GM23338 (cell line): Measurements from ENCODE around the gene GDF10. TPM values are rescaled to one million over a fixed set of nuclear protein-coding genes. Genes with fewer than 3 reads are reported as not detected.

ENCODE experiments used
- ATAC-seq: fragments of 200-7000 bp; cut with Tn5 transposase; 3 replicates; pipeline ENCODE4 v1.9.1; 2020
- DNase-seq: peaks from one replicate; pipeline ENCODE4 v3.0.0-alpha.2; 2015; ENCODE audit warnings: low spot score
- H2AFZ ChIP-seq: fragments of 200-600 bp; sonication (generic); 2 replicates; pipeline ENCODE4 v1.8.0; 2016; ENCODE audit warnings: antibody characterized with exemption, mild to moderate bottlenecking, moderate library complexity
- H3F3A ChIP-seq: fragments of 200-600 bp; sonication (generic); replicated peaks from 2 replicates; pipeline ENCODE4 v1.8.0; 2017; ENCODE audit warnings: antibody characterized with exemption, mixed run types, low read depth
- H3K27ac ChIP-seq: fragments of 200-600 bp; sonication (generic); 2 replicates; pipeline ENCODE4 v1.6.1; 2016; ENCODE audit warnings: low read depth
- H3K27me3 ChIP-seq: fragments of 200-600 bp; sonication (generic); 2 replicates; pipeline ENCODE4 v1.8.0; 2016; ENCODE audit warnings: mild to moderate bottlenecking, mixed run types, moderate library complexity; ENCODE audit not compliant: insufficient read depth
- H3K36me3 ChIP-seq: fragments of 200-600 bp; sonication (generic); 2 replicates; pipeline ENCODE4 v1.8.0; 2016; ENCODE audit warnings: mild to moderate bottlenecking; ENCODE audit not compliant: insufficient read depth
- H3K4me1 ChIP-seq: fragments of 200-600 bp; sonication (generic); 2 replicates; pipeline ENCODE4 v1.8.0; 2016; ENCODE audit warnings: mild to moderate bottlenecking, moderate library complexity; ENCODE audit not compliant: insufficient read depth
- H3K4me2 ChIP-seq: fragments of 200-600 bp; sonication (generic); 2 replicates; pipeline ENCODE4 v1.7.1; 2017; ENCODE audit warnings: mixed run types
- H3K4me3 ChIP-seq: fragments of 200-600 bp; sonication (generic); 2 replicates; pipeline ENCODE4 v1.6.1; 2016; ENCODE audit warnings: mixed run types
- H3K79me2 ChIP-seq: fragments of 200-600 bp; sonication (generic); replicated peaks from 2 replicates; pipeline ENCODE4 v1.8.0; 2017; ENCODE audit warnings: mild to moderate bottlenecking; ENCODE audit not compliant: insufficient read depth
- H3K9me2 ChIP-seq: fragments of 200-600 bp; sonication (generic); 2 replicates; pipeline ENCODE4 v1.8.0; 2017; ENCODE audit not compliant: insufficient read depth
- H4K20me1 ChIP-seq: fragments of 200-600 bp; sonication (generic); replicated peaks from 2 replicates; pipeline ENCODE4 v1.8.0; 2017; ENCODE audit warnings: mild to moderate bottlenecking; ENCODE audit not compliant: insufficient read depth
- H3K27ac Mint-ChIP-seq: 2 replicates; pipeline ENCODE4 v1.8.0; 2020; ENCODE audit warnings: inconsistent platforms, mild to moderate bottlenecking, moderate library complexity, mixed read lengths
- H3K27me3 Mint-ChIP-seq: 3 replicates; pipeline ENCODE4 v1.8.0; 2022; ENCODE audit warnings: low read depth, mild to moderate bottlenecking, moderate library complexity, mixed read lengths, inconsistent platforms; ENCODE audit not compliant: insufficient read depth, poor library complexity
- H3K36me3 Mint-ChIP-seq: 3 replicates; pipeline ENCODE4 v1.8.0; 2021; ENCODE audit warnings: low read depth, mild to moderate bottlenecking, inconsistent platforms, moderate library complexity, mixed read lengths
- H3K4me1 Mint-ChIP-seq: 3 replicates; pipeline ENCODE4 v1.8.0; 2020; ENCODE audit warnings: mild to moderate bottlenecking, inconsistent platforms, mixed read lengths
- H3K4me3 Mint-ChIP-seq: 3 replicates; pipeline ENCODE4 v1.8.0; 2021; ENCODE audit warnings: moderate library complexity, mild to moderate bottlenecking, inconsistent platforms, mixed read lengths
- H3K9me3 Mint-ChIP-seq: 3 replicates; pipeline ENCODE4 v1.8.0; 2020; ENCODE audit warnings: moderate library complexity, mild to moderate bottlenecking, inconsistent platforms, mixed read lengths
- ETS1 ChIP-seq: IDR thresholded peaks from 2 replicates; pipeline ENCODE4 v1.6.1; 2016; ENCODE audit warnings: antibody characterized with exemption
- EZH2 ChIP-seq: fragments of 200-600 bp; sonication (generic); IDR thresholded peaks from one replicate; pipeline ENCODE4 v1.8.0; 2017; ENCODE audit warnings: antibody characterized with exemption, mild to moderate bottlenecking, low read depth; ENCODE audit not compliant: unreplicated experiment
- EZH2phosphoT487 ChIP-seq: fragments of 200-600 bp; sonication (generic); IDR thresholded peaks from one replicate; pipeline ENCODE4 v1.8.1; 2018; ENCODE audit warnings: antibody characterized with exemption; ENCODE audit not compliant: unreplicated experiment
- JUNB ChIP-seq: IDR thresholded peaks from one replicate; pipeline ENCODE4 v1.6.1; 2016; ENCODE audit warnings: antibody characterized with exemption; ENCODE audit not compliant: unreplicated experiment
- NANOG ChIP-seq: IDR thresholded peaks from 2 replicates; pipeline ENCODE4 v1.6.1; 2016; ENCODE audit warnings: antibody characterized with exemption, borderline replicate concordance
- POLR2AphosphoS5 ChIP-seq: IDR thresholded peaks from 2 replicates; pipeline ENCODE4 v1.6.1; 2016; ENCODE audit warnings: antibody characterized with exemption, low read depth
- ZNF331 ChIP-seq: fragments of 250-450 bp; sonication (Bioruptor Pico); IDR thresholded peaks from 2 replicates; pipeline ENCODE4 v1.5.0; 2020; ENCODE audit warnings: low read depth, mild to moderate bottlenecking, moderate library complexity
- ZNF462 ChIP-seq: fragments of 250-450 bp; sonication (Bioruptor Pico); IDR thresholded peaks from 2 replicates; pipeline ENCODE4 v1.5.0; 2020; ENCODE audit warnings: mild to moderate bottlenecking, moderate library complexity
- polyA plus RNA-seq: library from polyadenylated mRNA; unstranded; fragments of >200 nt; fragmentation: Nextera tagmentation; extraction: Ambion mirVana; gene quantifications from 2 replicates; pipeline ENCODE4 v1.2.1, GENCODE V29; 2016
- total RNA-seq: library from RNA; depleted of rRNA; stranded (reverse); fragments of >200 nt; shearing (Covaris generic); gene quantifications from 2 replicates; pipeline ENCODE4 v1.2.3, GENCODE V29; 2014
- TF ChIP-seq, protein P1 (sequence below), 2 experiments: fragments of 200-600 bp in 1 of 2; sonication (generic) in 1 of 2; conservative IDR thresholded peaks; 2 replicates each; pipeline versions ENCODE4 v1.5.1 to v1.6.1; 2016 to 2017; ENCODE audit warnings: antibody characterized with exemption in 2 of 2, low read depth in 2 of 2, mild to moderate bottlenecking in 2 of 2, moderate library complexity in 1 of 2

Gene GDF10
- total and polyA plus RNA-seq, 2 experiments from 2014 or later, result 0.21 TPM; not detected in 1

GRCh38 chr10:47309408-47310089 is 9.6 kb downstream of the GDF10 start:
- no peaks in the 10 kb centered on the region for H3K36me3 ChIP-seq
- no peak for TF ChIP-seq ETS1
- TF ChIP-seq, protein P1, sequence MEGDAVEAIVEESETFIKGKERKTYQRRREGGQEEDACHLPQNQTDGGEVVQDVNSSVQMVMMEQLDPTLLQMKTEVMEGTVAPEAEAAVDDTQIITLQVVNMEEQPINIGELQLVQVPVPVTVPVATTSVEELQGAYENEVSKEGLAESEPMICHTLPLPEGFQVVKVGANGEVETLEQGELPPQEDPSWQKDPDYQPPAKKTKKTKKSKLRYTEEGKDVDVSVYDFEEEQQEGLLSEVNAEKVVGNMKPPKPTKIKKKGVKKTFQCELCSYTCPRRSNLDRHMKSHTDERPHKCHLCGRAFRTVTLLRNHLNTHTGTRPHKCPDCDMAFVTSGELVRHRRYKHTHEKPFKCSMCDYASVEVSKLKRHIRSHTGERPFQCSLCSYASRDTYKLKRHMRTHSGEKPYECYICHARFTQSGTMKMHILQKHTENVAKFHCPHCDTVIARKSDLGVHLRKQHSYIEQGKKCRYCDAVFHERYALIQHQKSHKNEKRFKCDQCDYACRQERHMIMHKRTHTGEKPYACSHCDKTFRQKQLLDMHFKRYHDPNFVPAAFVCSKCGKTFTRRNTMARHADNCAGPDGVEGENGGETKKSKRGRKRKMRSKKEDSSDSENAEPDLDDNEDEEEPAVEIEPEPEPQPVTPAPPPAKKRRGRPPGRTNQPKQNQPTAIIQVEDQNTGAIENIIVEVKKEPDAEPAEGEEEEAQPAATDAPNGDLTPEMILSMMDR (conservative IDR thresholded peaks at IDR 0.05; ENCODE audit: low read depth in 2 of 2), result peak; percentile 76

GRCh38 chr10:47310090-47310505 is 10.1 kb downstream of the GDF10 start:
- H3K4me3 Mint-ChIP-seq, result no peak overlapping the region
- no peak for TF ChIP-seq EZH2
- no peak for TF ChIP-seq POLR2AphosphoS5
- TF ChIP-seq JUNB, result no peak
- TF ChIP-seq ZNF331 (CRISPR knock-in tag), result no peak
- TF ChIP-seq, protein P1 (conservative IDR thresholded peaks at IDR 0.05; ENCODE audit: low read depth in 2 of 2), result no peak
- no peak for TF ChIP-seq ZNF462 (CRISPR knock-in tag)
- TF ChIP-seq EZH2phosphoT487, result no peak
- TF ChIP-seq NANOG, result no peak

More at GRCh38 chr10:47309408-47310089, 9.6 kb downstream of the GDF10 start:
- no peak overlapping the region for H3K4me3 Mint-ChIP-seq
- Histone ChIP-seq H2AFZ (no peak overlapping the region), H3K27ac (no peak overlapping the region), H4K20me1 (no peaks in the 10 kb centered on the region), H3K79me2 (no peaks in the 10 kb centered on the region), H3K9me2 (no peaks in the 10 kb centered on the region), H3K4me1 (no peaks in the 10 kb centered on the region), H3K27me3 (no peaks in the 10 kb centered on the region), H3K4me3 (no peak overlapping the region), H3F3A (no peaks in the 10 kb centered on the region), H3K4me2 (no peak overlapping the region)
- H3K27me3 Mint-ChIP-seq, result peaks cover 8% of the 10 kb centered on the region
- peaks cover 18% of the 10 kb centered on the region for H3K4me1 Mint-ChIP-seq
- no peaks in the 10 kb centered on the region for H3K9me3 Mint-ChIP-seq
- no peaks in the 10 kb centered on the region for H3K36me3 Mint-ChIP-seq
- peak; percentile 74 for DNase-seq
- ATAC-seq, result peak; percentile 48
- no peak overlapping the region for H3K27ac Mint-ChIP-seq

More at GRCh38 chr10:47310090-47310505, 10.1 kb downstream of the GDF10 start:
- no peaks in the 10 kb centered on the region for H3K4me1 ChIP-seq
- no peaks in the 10 kb centered on the region for H3K79me2 ChIP-seq
- H3K27me3 ChIP-seq, result no peaks in the 10 kb centered on the region
- H3K4me3 ChIP-seq, result no peak overlapping the region
- no peak overlapping the region for H3K27ac Mint-ChIP-seq
- no peak for ATAC-seq
- no peaks in the 10 kb centered on the region for H3K9me3 Mint-ChIP-seq
- no peaks in the 10 kb centered on the region for H4K20me1 ChIP-seq
- H3K27me3 Mint-ChIP-seq, result peaks cover 8% of the 10 kb centered on the region
- no peaks in the 10 kb centered on the region for H3K36me3 ChIP-seq
- no peaks in the 10 kb centered on the region for H3K9me2 ChIP-seq
- H2AFZ ChIP-seq, result no peak overlapping the region
- H3K36me3 Mint-ChIP-seq, result no peaks in the 10 kb centered on the region
- H3F3A ChIP-seq, result no peaks in the 10 kb centered on the region
- no peak overlapping the region for H3K27ac ChIP-seq
- no peak overlapping the region for H3K4me2 ChIP-seq
- H3K4me1 Mint-ChIP-seq, result peaks cover 15% of the 10 kb centered on the region; the same call in 2 of the 3 replicates
- DNase-seq, result no peak
